K562 (cell line): ENCODE data around the gene MACF1.

Source experiments
- EHMT2 ChIP-seq: fragments of 450-650 bp; IDR thresholded peaks from 2 replicates; pipeline ENCODE4 v1.6.1; 2018; ENCODE audit warnings: antibody characterized with exemption
- EZH2 ChIP-seq: IDR thresholded peaks from 2 replicates; pipeline ENCODE4 v1.6.1; 2012; ENCODE audit warnings: low read depth, mild to moderate bottlenecking, inconsistent platforms, low read length, borderline replicate concordance
- NRF1 ChIP-seq, 2 experiments: fragments of 450-650 bp; IDR thresholded peaks in 1 of 2; conservative IDR thresholded peaks in 1 of 2; 2 replicates each; pipeline ENCODE4 v1.6.1; 2014; ENCODE audit warnings: mild to moderate bottlenecking in 2 of 2
- SIX5 ChIP-seq, 2 experiments: IDR thresholded peaks; 2 replicates each; pipeline ENCODE4 v1.6.1; 2011; ENCODE audit warnings: low read length in 2 of 2, borderline replicate concordance in 1 of 2, low read depth in 1 of 2, mild to moderate bottlenecking in 1 of 2, moderate library complexity in 1 of 2; ENCODE audit not compliant: insufficient read depth in 1 of 2
- ZNF592 ChIP-seq: fragments of 450-650 bp; IDR thresholded peaks from 2 replicates; pipeline ENCODE4 v1.6.1; 2017; ENCODE audit warnings: antibody characterized with exemption, mild to moderate bottlenecking

- TF ChIP-seq EHMT2 (no peak), EZH2 (no peak), NRF1 (conservative IDR thresholded peaks at IDR 0.05 in 1 of 2, IDR thresholded peaks at IDR 0.05 in 1 of 2) (no peak), SIX5 (IDR thresholded peaks at IDR 0.05; ENCODE audit: borderline replicate concordance in 1 of 2, insufficient read depth in 1 of 2, low read depth in 1 of 2, low read length in 2 of 2) (no peak), ZNF592 (no peak)
Measured at GRCh38 chr1:39404876-39405275, 200.4 kb downstream of the MACF1 start.
